ENCODE measurements around the gene NKAIN4.

NKAIN4 gene

DNA sequence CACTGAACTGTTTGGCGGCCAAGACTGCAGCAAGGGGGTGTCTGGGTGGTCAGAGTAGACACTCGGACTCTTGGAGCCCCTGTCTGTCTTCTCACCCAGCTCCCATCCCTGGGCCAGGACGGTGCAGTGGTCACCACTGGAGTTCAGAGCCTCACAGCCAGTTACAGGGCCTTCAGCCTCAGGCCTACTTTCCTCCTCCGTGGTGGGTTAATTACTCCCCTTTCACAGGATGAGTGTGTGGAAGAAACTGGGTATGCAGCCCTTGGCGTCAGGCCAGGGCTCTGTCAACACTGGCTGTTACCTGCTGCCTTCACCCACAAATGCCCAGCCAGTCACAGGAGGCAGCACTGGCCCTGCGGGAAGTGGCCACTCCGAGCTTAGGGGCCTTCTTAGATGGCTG is 36.6 kb downstream of the NKAIN4 start:
- Mint-ChIP-seq H3K4me1 (peaks cover 36% of the 10 kb centered on the region), H3K9me3 (no peaks in the 10 kb centered on the region), H3K36me3 (ENCODE audit: low read depth) (peaks cover 23% of the 10 kb centered on the region), H3K4me3 (no peak overlapping the region), H3K27ac (no peak overlapping the region), H3K27me3 (ENCODE audit: low read depth, poor library complexity) (peaks cover 32% of the 10 kb centered on the region)
- DNase-seq: no peak
- TF ChIP-seq, protein P1, sequence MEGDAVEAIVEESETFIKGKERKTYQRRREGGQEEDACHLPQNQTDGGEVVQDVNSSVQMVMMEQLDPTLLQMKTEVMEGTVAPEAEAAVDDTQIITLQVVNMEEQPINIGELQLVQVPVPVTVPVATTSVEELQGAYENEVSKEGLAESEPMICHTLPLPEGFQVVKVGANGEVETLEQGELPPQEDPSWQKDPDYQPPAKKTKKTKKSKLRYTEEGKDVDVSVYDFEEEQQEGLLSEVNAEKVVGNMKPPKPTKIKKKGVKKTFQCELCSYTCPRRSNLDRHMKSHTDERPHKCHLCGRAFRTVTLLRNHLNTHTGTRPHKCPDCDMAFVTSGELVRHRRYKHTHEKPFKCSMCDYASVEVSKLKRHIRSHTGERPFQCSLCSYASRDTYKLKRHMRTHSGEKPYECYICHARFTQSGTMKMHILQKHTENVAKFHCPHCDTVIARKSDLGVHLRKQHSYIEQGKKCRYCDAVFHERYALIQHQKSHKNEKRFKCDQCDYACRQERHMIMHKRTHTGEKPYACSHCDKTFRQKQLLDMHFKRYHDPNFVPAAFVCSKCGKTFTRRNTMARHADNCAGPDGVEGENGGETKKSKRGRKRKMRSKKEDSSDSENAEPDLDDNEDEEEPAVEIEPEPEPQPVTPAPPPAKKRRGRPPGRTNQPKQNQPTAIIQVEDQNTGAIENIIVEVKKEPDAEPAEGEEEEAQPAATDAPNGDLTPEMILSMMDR (IDR thresholded peaks at IDR 0.05): no peak

DNA sequence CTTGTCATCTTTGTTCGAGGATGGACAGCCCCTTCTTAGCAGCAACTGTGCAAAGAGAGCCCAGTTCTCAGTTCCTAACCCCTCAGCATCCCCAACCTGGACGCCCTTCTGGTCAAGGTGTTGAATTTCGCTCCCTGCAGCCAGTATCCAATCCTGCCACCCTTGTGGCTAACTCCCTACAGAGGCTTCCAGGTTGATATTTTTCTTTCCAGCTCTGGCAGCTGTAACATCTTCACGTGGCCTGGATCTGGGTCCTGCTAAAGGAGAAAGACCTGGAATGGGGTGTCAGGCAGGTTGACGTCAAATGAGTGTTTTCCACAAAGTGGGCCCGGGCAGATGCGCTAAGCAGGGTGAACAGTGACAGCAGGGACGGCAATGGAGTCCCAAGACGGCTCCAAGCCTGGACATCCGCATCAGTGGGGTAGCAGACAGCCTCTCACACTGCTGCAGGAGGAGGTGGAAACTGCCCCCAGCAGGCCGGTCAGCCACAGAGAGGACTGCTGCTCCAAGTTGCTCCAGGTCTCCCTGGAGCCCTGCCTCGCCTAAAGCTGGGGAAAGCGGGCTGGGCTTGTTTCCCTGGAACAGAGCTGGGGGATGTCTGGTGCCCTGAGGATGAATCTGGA is 37.3 kb downstream of the NKAIN4 start:
- Mint-ChIP-seq H3K27ac (no peak overlapping the region), H3K4me1 (peaks cover 43% of the 10 kb centered on the region), H3K4me3 (peak overlapping the region; percentile 81), H3K9me3 (no peaks in the 10 kb centered on the region), H3K27me3 (ENCODE audit: low read depth, poor library complexity) (peaks cover 27% of the 10 kb centered on the region), H3K36me3 (ENCODE audit: low read depth) (peaks cover 31% of the 10 kb centered on the region)
- TF ChIP-seq, protein P1 (IDR thresholded peaks at IDR 0.05): no peak
- DNase-seq: no peak

DNA sequence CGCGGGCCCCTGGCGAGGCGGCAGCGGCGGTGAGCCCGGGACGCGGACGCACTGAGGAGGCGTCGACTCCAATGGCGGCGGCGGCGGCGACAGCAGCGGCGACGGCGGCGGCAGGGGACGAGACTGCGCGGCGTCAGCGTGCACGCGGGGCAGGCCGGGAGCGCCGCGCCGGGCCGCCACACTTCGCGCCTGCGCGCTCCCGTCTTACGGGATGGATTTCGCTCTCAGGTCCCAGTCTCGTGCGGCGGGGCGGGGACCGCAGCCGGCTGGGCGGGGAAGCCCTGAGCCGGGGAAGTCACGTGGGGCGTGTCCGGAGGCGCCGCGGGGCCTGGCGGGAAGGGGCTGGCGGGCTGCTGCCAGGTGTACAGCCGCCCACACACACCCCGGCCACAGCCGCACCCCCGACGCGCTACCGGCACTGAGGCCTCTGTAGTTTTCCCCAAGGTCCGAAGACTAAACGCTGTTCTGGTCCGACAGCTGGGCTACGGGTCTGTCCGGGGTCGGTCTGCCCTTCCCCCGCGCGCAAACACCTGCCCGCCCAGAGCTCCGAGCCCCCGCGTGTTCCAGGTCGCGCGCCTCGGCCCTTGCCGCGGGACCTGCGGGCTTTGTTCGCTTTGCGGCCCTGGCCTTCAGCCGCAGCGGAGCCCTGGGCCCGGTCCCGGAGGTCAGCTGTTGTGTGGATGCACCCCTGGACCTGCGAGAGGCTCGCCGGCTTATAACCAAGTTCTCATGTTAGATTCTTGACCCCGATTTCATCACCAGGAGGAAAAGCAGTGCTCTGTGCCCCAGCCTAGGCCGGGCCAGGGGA is 38.0 kb downstream of the NKAIN4 start, which contains the start of gene YTHDF1:
YTHDF1 (minus strand) TSS at position 91 of the 808 bp plus-strand sequence. CDS start 239 bp downstream, outside the sequence.
- Mint-ChIP-seq H3K27me3 (ENCODE audit: low read depth, poor library complexity) (peaks cover 22% of the 10 kb centered on the region), H3K27ac (peak within 1 kb of the TSS; percentile 96), H3K4me1 (peaks cover 45% of the 10 kb centered on the region), H3K9me3 (no peaks in the 10 kb centered on the region), H3K4me3 (peak within 1 kb of the TSS; percentile 96), H3K36me3 (ENCODE audit: low read depth) (peaks cover 36% of the 10 kb centered on the region)
- TF ChIP-seq, protein P1 (IDR thresholded peaks at IDR 0.05): no peak
- DNase-seq: peak; percentile 95

DNA sequence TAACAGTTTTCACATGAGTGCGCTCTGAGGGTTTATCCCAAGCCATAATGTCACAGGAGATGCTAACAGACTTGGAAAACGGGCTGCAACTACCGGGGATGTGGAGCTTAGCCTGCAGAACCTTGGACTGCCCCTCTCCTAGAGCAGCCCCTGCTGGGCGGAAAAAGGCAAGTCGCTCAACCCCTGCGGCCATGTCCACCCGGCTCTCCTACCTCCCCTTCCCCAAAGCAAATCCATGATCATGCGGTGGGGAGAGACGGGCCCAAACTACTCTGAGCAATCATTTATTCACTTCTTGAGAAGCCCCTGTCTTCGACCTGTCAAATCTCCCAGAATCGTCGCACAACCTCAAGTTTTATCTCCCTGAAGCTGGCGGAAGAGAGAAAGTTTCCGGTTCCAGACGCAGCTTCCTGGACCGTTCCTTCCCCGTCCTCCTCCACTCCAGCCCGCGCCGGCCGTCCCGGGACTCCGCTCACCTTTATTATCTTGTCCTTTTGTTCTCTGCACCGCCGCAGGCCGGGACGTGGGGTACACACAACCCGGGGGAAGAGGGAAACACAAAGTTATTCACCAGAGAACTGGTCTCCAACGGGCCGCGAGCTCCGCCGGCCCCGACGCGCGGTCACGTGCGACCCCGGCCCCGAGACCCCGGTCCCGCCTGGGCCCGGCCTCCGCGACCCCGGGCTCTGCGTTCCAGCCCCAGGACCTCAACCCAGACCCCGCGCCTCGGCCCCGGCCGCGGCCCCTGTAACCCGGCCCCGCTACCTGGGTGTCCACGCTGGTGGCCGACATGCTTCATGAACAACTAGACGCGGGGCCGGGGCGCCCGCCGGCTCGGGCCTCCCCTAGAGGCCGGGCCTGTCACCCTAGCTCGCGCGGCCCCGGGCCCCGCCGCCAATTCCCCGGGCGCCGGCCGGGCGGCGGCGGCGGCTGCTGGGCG is 38.9 kb downstream of the NKAIN4 start:
- H3K36me3 Mint-ChIP-seq (ENCODE audit: low read depth): peaks cover 43% of the 10 kb centered on the region
- peaks cover 45% of the 10 kb centered on the region for H3K4me1 Mint-ChIP-seq
- DNase-seq: peak; percentile 47
- no peaks in the 10 kb centered on the region for H3K9me3 Mint-ChIP-seq
- TF ChIP-seq, protein P1 (IDR thresholded peaks at IDR 0.05): peak; percentile 33
- peaks cover 13% of the 10 kb centered on the region for H3K27me3 Mint-ChIP-seq (ENCODE audit: low read depth, poor library complexity)
- H3K4me3 Mint-ChIP-seq: peak overlapping the region; percentile 96
- H3K27ac Mint-ChIP-seq: peak overlapping the region; percentile 96

DNA sequence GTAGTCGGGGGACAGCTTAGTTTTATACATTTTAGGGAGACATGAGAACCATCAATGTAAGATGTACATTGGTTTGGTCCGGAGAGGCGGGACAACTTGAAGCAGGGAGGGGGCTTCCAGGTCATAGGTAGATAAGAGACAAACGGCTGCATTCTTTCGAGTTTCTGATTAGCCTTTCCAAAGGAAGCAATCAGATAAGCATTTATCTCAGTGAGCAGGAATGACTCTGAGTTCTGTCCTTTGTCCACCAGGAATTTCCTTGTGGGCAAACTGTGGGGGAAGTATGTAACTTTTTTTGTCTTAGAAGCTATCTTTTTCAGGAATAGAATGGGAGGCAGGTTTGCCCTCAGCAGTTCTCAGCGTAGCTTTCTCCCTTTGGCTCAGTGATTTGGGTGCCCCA is 39.7 kb downstream of the NKAIN4 start:
- H3K9me3 Mint-ChIP-seq: no peaks in the 10 kb centered on the region
- peaks cover 5% of the 10 kb centered on the region for H3K27me3 Mint-ChIP-seq (ENCODE audit: low read depth, poor library complexity)
- peaks cover 48% of the 10 kb centered on the region for H3K36me3 Mint-ChIP-seq (ENCODE audit: low read depth)
- DNase-seq: no peak
- TF ChIP-seq, protein P1 (IDR thresholded peaks at IDR 0.05): no peak
- H3K27ac Mint-ChIP-seq: peak overlapping the region; percentile 70
- peaks cover 45% of the 10 kb centered on the region for H3K4me1 Mint-ChIP-seq
- peak overlapping the region; percentile 96 for H3K4me3 Mint-ChIP-seq

Measured in nephron progenitor cell (in vitro differentiated cells).